T-helper 1 cell treated with Interleukin-12 subunit alpha and Interleukin-12 subunit beta and Interleukin-4 antibody, amounts not matched to agents 30 ng/mL and 1 ng/mL, for 36 hours (primary cell): ENCODE measurements around the gene HIPK3. TPM values are rescaled to one million over a fixed set of nuclear protein-coding genes. Genes with fewer than 3 reads are reported as not detected.

Experiments
- intact Hi-C: fragments of 100-400 bp; cut with micrococcal nuclease; formaldehyde crosslinking; loops from one replicate; pipeline ENCODE4 v1.15.1; 2024
- total RNA-seq: library from RNA; stranded (reverse); gene quantifications from 2 replicates; pipeline ENCODE4 v1.2.3, GENCODE V29; 2022

The HIPK3 gene
- total RNA-seq, 1 donor from 2014 or later, result 39.5 TPM

DNA sequence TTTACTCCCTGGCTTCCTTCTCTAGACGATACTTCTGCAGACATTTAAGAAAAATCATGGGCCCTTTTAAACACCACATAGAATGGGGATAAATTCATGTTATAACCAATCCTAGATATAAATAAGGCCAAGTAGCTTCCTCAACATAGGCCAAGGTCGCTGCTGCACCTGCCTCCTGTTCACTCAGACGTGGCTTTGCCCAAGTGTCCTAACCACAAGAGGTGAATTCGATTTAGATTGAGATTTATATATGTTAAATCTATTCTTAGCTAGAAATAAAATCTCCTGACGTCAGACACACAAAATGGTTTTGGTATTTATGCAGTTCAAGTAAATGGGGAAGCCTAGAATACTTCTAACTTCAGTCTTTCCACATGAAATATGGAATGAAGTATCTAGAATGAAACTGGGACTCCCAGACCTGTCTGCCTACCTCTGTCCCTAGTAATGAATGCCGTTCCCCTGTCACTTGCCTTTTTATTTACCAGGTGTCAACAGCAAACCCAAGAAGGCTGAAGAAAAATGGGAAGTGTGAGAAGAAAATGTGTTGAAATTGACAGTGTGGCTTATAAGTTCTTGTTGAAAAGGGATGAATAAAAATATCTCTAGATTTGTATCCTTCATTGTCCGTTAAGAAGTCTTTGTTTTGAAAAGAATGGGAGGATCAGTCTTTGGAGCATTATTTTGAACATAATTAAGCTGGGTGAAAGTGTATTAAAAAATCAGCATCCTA, 131.8 kb downstream of the HIPK3 start:
- intact Hi-C loops, result no loop called here

DNA sequence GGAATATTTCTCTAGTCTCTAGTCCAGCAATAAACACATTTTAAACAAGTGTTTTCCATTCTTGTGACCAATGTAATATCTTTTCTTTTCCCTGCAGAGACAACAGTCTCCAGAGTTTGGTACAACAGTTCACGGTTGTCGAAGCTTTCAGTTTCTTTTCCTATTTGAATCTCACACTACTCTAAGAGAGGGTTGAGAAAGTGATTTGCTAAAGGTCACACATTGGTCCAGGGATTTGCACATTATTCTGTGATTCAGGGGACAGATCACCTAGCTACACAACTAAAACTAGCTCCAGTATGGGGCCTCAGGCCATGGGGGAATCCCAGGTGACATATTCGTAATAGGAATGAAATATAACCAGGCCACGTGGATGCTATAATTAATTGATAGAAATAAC, 132.5 kb downstream of the HIPK3 start:
- intact Hi-C loops, result no loop called here

DNA sequence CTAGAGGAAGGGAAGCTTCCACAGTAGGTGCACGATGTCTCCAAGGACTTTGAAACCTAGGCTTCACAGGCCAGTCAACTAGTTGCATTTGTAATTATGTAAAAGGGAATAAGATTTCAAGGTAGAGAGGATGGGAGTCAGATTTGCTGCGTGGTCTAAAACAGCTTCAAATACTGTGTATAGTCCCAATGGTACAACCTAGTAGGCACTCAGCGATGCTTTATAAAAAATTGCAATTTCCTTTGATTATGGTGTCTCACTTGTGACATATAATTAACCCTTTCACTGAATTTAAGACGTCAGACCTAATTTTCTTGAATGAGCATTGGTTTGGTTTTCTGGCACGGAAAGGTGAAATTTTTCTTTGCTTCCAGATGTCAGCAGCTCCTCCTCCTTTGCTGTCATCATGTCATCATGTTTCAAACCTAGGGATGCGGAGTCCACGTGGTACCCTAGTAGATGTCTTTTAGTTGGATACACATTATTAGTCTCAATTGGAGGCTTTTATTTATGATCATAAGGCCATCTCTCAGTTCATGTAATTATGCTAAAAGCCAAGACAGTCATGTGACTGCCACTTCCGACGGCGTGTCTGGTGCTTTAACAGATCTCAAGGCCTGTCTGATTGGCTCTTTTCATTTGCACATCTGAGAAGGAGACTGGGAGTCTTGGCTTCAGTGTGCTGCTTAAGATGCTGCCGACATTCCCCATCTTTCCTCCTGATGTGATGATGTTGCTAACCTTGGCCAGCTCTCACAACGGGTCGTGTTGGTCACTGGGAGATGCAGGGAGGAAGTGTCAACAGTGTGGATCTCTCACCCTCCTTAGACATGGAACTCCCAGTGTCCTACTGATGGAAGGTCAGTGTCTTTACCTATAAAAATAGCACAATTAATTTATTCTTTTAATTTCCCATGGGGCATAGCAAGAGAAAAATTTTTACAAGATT, 134.0 kb downstream of the HIPK3 start:
- intact Hi-C loops, result no loop called here

DNA sequence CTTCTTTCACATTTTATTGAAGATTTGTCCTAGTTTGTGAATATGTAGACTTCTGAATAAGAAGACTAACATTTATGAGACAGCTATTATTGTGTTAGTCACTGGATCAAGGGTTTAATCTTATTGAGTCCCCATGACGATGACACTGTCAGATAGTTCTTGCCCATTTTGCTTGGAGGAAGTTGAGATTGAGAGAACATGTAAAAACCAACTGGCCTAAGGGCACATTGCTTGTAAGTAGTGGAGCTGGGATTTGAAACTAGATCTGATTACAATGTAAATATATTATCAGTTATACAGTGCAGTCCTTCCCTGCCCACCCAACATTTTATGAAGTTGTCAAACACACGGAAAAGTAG, 134.7 kb downstream of the HIPK3 start:
- intact Hi-C loops, result no loop called here

DNA sequence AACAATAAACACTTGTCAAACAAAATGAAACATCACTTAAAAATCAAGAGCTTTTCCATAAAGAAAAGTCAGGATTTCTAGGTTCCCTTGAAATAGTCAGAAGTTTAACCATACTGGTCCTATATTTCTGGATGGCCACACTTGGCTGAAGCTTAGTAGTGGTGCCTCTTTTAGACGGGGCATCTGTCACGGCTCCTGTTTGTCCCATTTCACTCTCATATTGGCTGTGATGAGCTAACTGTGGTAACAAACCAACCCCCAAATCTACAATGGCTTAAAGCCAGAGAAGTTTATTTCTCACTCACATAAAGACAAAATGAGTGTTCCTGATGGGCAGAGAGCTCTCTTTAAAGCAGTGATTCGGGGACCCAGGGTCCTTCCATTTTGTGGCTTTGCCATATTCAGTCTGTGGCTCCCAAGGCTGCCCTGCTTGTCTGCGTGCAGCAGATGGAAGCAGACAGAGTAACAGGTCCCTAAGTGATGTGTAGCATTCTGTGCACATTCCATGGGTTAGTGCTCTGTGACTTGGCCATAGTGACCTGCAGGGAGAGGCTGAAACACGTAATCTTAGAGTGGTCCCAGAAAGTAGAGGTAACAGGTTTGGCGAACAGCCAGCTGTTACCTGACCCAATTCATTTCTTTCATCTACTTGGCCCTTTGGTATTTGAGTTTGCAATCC, 137.4 kb downstream of the HIPK3 start:
- intact Hi-C loops, result no loop called here

DNA sequence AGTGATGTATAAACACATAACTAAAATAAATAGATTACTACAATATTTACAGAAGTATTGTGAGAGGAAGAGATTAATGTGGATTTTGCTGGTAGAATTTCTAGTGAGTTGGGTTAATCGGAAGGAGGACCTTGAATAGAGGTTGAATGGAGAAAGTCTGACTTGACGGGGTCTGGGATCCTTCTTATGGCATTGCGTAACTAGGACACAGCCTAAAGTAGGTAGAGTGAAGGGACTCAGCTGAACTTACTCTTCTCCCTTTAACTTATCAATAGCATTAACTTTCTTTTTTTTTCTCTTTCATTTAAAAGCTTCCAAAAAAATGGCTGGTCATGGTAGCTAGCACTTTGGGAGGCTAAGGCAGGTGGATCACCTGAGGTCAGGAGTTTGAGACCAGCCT, 139.2 kb downstream of the HIPK3 start:
- intact Hi-C loops, result no loop called here

- intact Hi-C loops, result no loop called here
These were observed 142.2 kb downstream of the HIPK3 start for GRCh38 chr11:33399421-33399820.

DNA sequence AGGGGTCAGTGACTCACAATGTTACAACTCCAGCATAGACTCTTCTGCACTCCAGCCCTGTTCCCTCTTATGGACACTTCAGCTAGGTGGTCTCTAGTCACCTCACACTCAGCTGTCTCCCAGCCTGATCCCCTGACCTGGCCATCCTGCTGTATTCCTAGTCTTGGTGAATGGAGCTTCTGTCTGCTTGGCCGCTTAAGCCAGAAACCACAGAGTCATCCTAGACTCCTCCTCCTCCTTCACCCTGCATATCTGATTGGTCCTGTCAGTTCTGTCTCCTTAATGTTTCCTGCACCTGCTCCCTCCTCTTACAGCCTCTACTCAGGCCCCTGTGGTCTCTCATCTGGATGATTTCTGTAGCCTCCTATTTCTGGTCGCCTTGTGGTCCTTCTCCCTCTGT, 144.9 kb downstream of the HIPK3 start:
- intact Hi-C loops, result no loop called here

GRCh38 chr11:33403344-33403743, 146.2 kb downstream of the HIPK3 start:
- intact Hi-C loops, result no loop called here

- intact Hi-C loops, result no loop called here
These were observed 148.8 kb downstream of the HIPK3 start for GRCh38 chr11:33405834-33406602.

Other genes with a start within 250 kb of the HIPK3 start
- 0.46 and 0.54 TPM in 2 replicates for gene DEPDC7, start 241.5 kb upstream of the HIPK3 start, total RNA-seq
- 13.8 and 14.3 TPM in 2 replicates for gene TCP11L1, start 217.8 kb upstream of the HIPK3 start, total RNA-seq
- 27.9 and 31.1 TPM in 2 replicates for gene CSTF3, start 95.9 kb upstream of the HIPK3 start, total RNA-seq
- gene KIAA1549L, start 118.7 kb downstream of the HIPK3 start, total RNA-seq, result not detected in 2 replicates